AG04449 (cell line): ENCODE results near the gene F12.

ENCODE experiments used
- CTCF ChIA-PET: fragments of 350-600 bp; formaldehyde crosslinking; extraction: SDS; loops from one replicate; lab custom pipeline; 2021; ENCODE audit warnings: antibody characterized with exemption; lab: Yijun Ruan, JAX
- POLR2A ChIA-PET: fragments of 400-600, 350-600 bp; formaldehyde crosslinking; extraction: SDS; loops from one replicate; lab custom pipeline; 2020; ENCODE audit warnings: antibody characterized with exemption, inconsistent platforms; lab: Yijun Ruan, JAX
- DNase-seq: peaks from one replicate; pipeline ENCODE4 v3.0.0-alpha.2; 2010; ENCODE audit warnings: low read depth, low spot score
- H3K4me3 ChIP-seq: 2 replicates; pipeline ENCODE4 v1.5.1; 2011; ENCODE audit warnings: low read depth, mild to moderate bottlenecking, control low read depth, low read length
- CTCF ChIP-seq: IDR thresholded peaks from one replicate; pipeline ENCODE4 v1.5.1; 2011; ENCODE audit warnings: mild to moderate bottlenecking, moderate library complexity, low read length, control low read depth, inconsistent platforms; ENCODE audit not compliant: insufficient read depth; ENCODE audit errors: missing control alignments

F12 gene

GRCh38 chr5:177366528-177367322 lies 42.6 kb downstream of the F12 start:
- ChIA-PET CTCF (interaction anchor here (0.7 to 35.1 kb wide), 13 partner anchors 8 to 254 kb away, joined by 3 to 853 read pairs (median 4); partner anchors contain the start of genes F12, PFN3 and SLC34A1), POLR2A (interaction anchor here (0.9 to 1.3 kb wide), 3 partner anchors 15 to 131 kb away, joined by 3 to 5 read pairs (median 3); partner anchors contain the start of genes LMAN2 and PDLIM7)
- H3K4me3 ChIP-seq: peak overlapping the region; percentile 57
- no peak for DNase-seq
- TF ChIP-seq CTCF: no peak

GRCh38 chr5:177365845-177366527 lies 43.4 kb downstream of the F12 start:
- DNase-seq: no peak
- POLR2A ChIA-PET: interaction anchor here (0.6 to 1.3 kb wide), 3 partner anchors 89 to 132 kb away, joined by 3 to 5 read pairs (median 3); partner anchors contain the start of gene PDLIM7
- CTCF ChIA-PET: interaction anchor here (0.7 to 35.1 kb wide), 11 partner anchors 9 to 136 kb away, joined by 3 to 853 read pairs (median 4); partner anchors contain the start of genes F12, PFN3 and SLC34A1
- H3K4me3 ChIP-seq: no peak overlapping the region
- no peak for TF ChIP-seq CTCF

GRCh38 chr5:177364159-177364962 lies 45.0 kb downstream of the F12 start:
- POLR2A ChIA-PET: interaction anchor here (1.3 kb wide), 1 partner anchor 12 kb away, joined by 5 read pairs; the partner anchor contains the start of gene LMAN2
- DNase-seq: no peak

GRCh38 chr5:177363565-177363964 lies 45.8 kb downstream of the F12 start:
- ChIA-PET POLR2A (interaction anchor here (1.3 kb wide), 1 partner anchor 12 kb away, joined by 5 read pairs; the partner anchor contains the start of gene LMAN2), CTCF (interaction anchor here (1.0 to 35.1 kb wide), 8 partner anchors 11 to 94 kb away, joined by 3 to 853 read pairs (median 4); partner anchors contain the start of genes F12, GRK6, PFN3 and SLC34A1)
- peak overlapping the region; percentile 38 for H3K4me3 ChIP-seq

More at GRCh38 chr5:177364159-177364962, 45.0 kb downstream of the F12 start:
- TF ChIP-seq CTCF: no peak
- CTCF ChIA-PET: interaction anchor here (0.8 to 35.1 kb wide), 9 partner anchors 12 to 252 kb away, joined by 3 to 853 read pairs (median 3); partner anchors contain the start of genes F12, PFN3 and SLC34A1
- H3K4me3 ChIP-seq: no peak overlapping the region

More at GRCh38 chr5:177363565-177363964, 45.8 kb downstream of the F12 start:
- no peak for DNase-seq
- no peak for TF ChIP-seq CTCF
